SK-N-SH (cell line): ENCODE measurements around the gene ZNF454.

Experiments used
- JUND ChIP-seq: IDR thresholded peaks from 2 replicates; pipeline ENCODE4 v1.4.0; 2012
- NFIC ChIP-seq: IDR thresholded peaks from 2 replicates; pipeline ENCODE4 v1.4.0; 2012; ENCODE audit warnings: borderline replicate concordance
- TEAD4 ChIP-seq: IDR thresholded peaks from 2 replicates; pipeline ENCODE4 v1.4.0; 2012; ENCODE audit warnings: mild to moderate bottlenecking, borderline replicate concordance; ENCODE audit not compliant: insufficient read depth
- TF ChIP-seq, protein P1 (sequence below): fragments of 200-600 bp; sonication (generic); IDR thresholded peaks from 2 replicates; pipeline ENCODE4 v1.6.1; 2017; ENCODE audit warnings: antibody characterized with exemption, mild to moderate bottlenecking, moderate library complexity
- TF ChIP-seq, protein P2 (sequence below): IDR thresholded peaks from 2 replicates; pipeline ENCODE4 v1.4.0; 2012; ENCODE audit warnings: low read depth

DNA sequence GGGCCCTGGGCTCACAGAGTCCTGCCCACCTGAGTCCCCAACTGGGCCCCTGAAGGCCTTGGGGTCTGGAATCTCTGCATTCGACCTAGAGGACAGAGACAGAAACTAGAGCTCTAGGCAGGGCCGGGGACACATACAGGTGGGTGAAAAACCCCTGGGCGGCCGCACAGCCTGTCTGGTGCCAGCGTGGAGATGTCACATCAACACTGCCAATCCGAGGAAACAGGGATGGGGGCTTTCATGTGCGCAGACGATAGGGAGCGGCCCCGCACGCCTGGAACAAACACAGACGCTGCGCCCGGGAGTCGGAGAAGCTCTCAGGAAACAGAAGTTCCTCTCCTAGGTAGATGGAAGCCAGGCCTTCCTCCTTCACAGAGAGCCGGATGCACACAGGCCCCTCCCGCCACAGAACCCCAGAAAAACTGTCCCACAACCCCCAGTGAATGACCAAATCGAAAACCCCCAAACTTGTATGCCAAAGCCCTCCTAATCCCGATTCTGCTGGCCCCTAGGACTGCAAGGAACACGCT lies 52.3 kb downstream of the ZNF454 start:
- TF ChIP-seq JUND, result no peak
- no peak for TF ChIP-seq NFIC
- TF ChIP-seq, protein P1, sequence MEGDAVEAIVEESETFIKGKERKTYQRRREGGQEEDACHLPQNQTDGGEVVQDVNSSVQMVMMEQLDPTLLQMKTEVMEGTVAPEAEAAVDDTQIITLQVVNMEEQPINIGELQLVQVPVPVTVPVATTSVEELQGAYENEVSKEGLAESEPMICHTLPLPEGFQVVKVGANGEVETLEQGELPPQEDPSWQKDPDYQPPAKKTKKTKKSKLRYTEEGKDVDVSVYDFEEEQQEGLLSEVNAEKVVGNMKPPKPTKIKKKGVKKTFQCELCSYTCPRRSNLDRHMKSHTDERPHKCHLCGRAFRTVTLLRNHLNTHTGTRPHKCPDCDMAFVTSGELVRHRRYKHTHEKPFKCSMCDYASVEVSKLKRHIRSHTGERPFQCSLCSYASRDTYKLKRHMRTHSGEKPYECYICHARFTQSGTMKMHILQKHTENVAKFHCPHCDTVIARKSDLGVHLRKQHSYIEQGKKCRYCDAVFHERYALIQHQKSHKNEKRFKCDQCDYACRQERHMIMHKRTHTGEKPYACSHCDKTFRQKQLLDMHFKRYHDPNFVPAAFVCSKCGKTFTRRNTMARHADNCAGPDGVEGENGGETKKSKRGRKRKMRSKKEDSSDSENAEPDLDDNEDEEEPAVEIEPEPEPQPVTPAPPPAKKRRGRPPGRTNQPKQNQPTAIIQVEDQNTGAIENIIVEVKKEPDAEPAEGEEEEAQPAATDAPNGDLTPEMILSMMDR, result no peak
- TF ChIP-seq, protein P2, sequence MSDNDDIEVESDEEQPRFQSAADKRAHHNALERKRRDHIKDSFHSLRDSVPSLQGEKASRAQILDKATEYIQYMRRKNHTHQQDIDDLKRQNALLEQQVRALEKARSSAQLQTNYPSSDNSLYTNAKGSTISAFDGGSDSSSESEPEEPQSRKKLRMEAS, result no peak
- no peak for TF ChIP-seq TEAD4
